ENCODE data around the gene MORC1. TPM values are rescaled to one million over a fixed set of nuclear protein-coding genes. Genes with fewer than 3 reads are reported as not detected.
"Not testable (repeated sequence)": the region's sequence is repeated elsewhere in the genome, so short reads cannot be mapped to it uniquely, and the experiment has no call there.

MORC1 gene
- total and polyA plus RNA-seq, 9 donors, result 0.05 to 0.52 (median 0.12) TPM; not detected in 4

GRCh38 chr3:109140318-109140717, 22.4 kb upstream of the MORC1 start:
- DNase-seq, result no peak
- no peak for TF ChIP-seq CTCF (IDR thresholded peaks at IDR 0.05)
- TF ChIP-seq POLR2A (IDR thresholded peaks at IDR 0.05), result no peak
- TF ChIP-seq EP300 (IDR thresholded peaks at IDR 0.05), result no peak
- intact Hi-C loops (cut with DNase I), result no loop called here
- Histone ChIP-seq H3K36me3 (no peaks in the 10 kb centered on the region), H3K4me3 (no peak overlapping the region), H3K27me3 (no peaks in the 10 kb centered on the region), H3K9me3 (no peaks in the 10 kb centered on the region), H3K4me1 (ENCODE audit: insufficient read depth) (no peaks in the 10 kb centered on the region), H3K27ac (no peak overlapping the region)
- WGBS, 3 donors, result 76 to 82% (median 81%) methylated on average over 4 of the region's 4 CpGs

- no peaks in the 10 kb centered on the region for H3K4me1 ChIP-seq (ENCODE audit: insufficient read depth)
- no peaks in the 10 kb centered on the region for H3K27me3 ChIP-seq
- no peaks in the 10 kb centered on the region for H3K9me3 ChIP-seq
- no peak overlapping the region for H3K4me3 ChIP-seq
- no peak overlapping the region for H3K27ac ChIP-seq
- TF ChIP-seq EP300 (IDR thresholded peaks at IDR 0.05) (no peak), POLR2A (IDR thresholded peaks at IDR 0.05) (no peak), CTCF (IDR thresholded peaks at IDR 0.05) (no peak)
- 73 to 76% (median 75%) methylated on average over 2 of the region's 2 CpGs for WGBS, 3 donors
- intact Hi-C loops (cut with DNase I), result no loop called here
- no peak for DNase-seq
- no peaks in the 10 kb centered on the region for H3K36me3 ChIP-seq
Measured at GRCh38 chr3:109137761-109138160, 19.8 kb upstream of the MORC1 start.

GRCh38 chr3:109136523-109136922, 18.6 kb upstream of the MORC1 start, which contains the start of gene C3orf85:
Gene C3orf85, plus strand, starts transcription at chr3:109136719. Its CDS starts 129 bp downstream, at chr3:109136848.
- TF ChIP-seq CTCF (IDR thresholded peaks at IDR 0.05), result no peak
- WGBS, 3 donors, result 84 to 91% (median 90%) methylated on average over 3 of the region's 3 CpGs
- H3K27ac ChIP-seq, result no peak within 1 kb of the TSS
- H3K4me3 ChIP-seq, result no peak within 1 kb of the TSS
- no peaks in the 10 kb centered on the region for H3K4me1 ChIP-seq (ENCODE audit: insufficient read depth)
- H3K27me3 ChIP-seq, result no peaks in the 10 kb centered on the region
- no peak for DNase-seq
- no peaks in the 10 kb centered on the region for H3K9me3 ChIP-seq
- intact Hi-C loops (cut with DNase I), result no loop called here
- H3K36me3 ChIP-seq, result no peaks in the 10 kb centered on the region

GRCh38 chr3:109133474-109133816, 15.5 kb upstream of the MORC1 start:
- H3K27me3 ChIP-seq; intact Hi-C loops (cut with DNase I); H3K36me3 ChIP-seq; H3K9me3 ChIP-seq; H3K4me1 ChIP-seq (ENCODE audit: insufficient read depth); H3K27ac ChIP-seq; DNase-seq; H3K4me3 ChIP-seq: not testable (repeated sequence)
- WGBS, 3 donors, result 77 to 83% (median 83%) methylated on average over 5 of the region's 5 CpGs

GRCh38 chr3:109132801-109133473, 15.0 kb upstream of the MORC1 start:
- no peaks in the 10 kb centered on the region for H3K27me3 ChIP-seq
- H3K4me3 ChIP-seq, result no peak overlapping the region
- TF ChIP-seq EP300 (IDR thresholded peaks at IDR 0.05) (no peak), CTCF (IDR thresholded peaks at IDR 0.05) (no peak)
- 57 to 61% (median 59%) methylated on average over 5 of the region's 5 CpGs for WGBS, 3 donors
- no peaks in the 10 kb centered on the region for H3K4me1 ChIP-seq (ENCODE audit: insufficient read depth)
- H3K27ac ChIP-seq, result no peak overlapping the region
- no peak for DNase-seq
- no peaks in the 10 kb centered on the region for H3K9me3 ChIP-seq
- intact Hi-C loops (cut with DNase I), result no loop called here
- no peaks in the 10 kb centered on the region for H3K36me3 ChIP-seq
